Effector CD4-positive, alpha-beta T cell (primary cell): ENCODE results near the gene C2CD3.
A peak's percentile ranks its signal among the peaks of the same experiment; 100 is the strongest.

Source experiments
- DNase-seq: peaks from one replicate; pipeline ENCODE4 v3.0.0-alpha.2; 2020

Gene C2CD3

GRCh38 chr11:74018331-74019005 is 152.3 kb downstream of the C2CD3 start:
- DNase-seq: no peak

GRCh38 chr11:74017631-74018030 is 153.2 kb downstream of the C2CD3 start:
- no peak for DNase-seq

- no peak for DNase-seq
Measured at GRCh38 chr11:74015919-74016684, 154.7 kb downstream of the C2CD3 start.

GRCh38 chr11:74014880-74015279 is 155.9 kb downstream of the C2CD3 start:
- no peak for DNase-seq

- DNase-seq: no peak
Measured at GRCh38 chr11:74013141-74013540, 157.7 kb downstream of the C2CD3 start.

GRCh38 chr11:74012074-74012809 is 158.6 kb downstream of the C2CD3 start:
- DNase-seq: no peak

- peak; percentile 14 for DNase-seq
Measured at GRCh38 chr11:74011360-74012073, 159.3 kb downstream of the C2CD3 start.

GRCh38 chr11:74010306-74011300 is 160.2 kb downstream of the C2CD3 start:
- no peak for DNase-seq

GRCh38 chr11:74009675-74010305 is 161.0 kb downstream of the C2CD3 start:
- DNase-seq: no peak

GRCh38 chr11:74009230-74009547 is 161.6 kb downstream of the C2CD3 start:
- DNase-seq: no peak

GRCh38 chr11:74008373-74009229 is 162.2 kb downstream of the C2CD3 start, which contains the start of gene UCP3:
Gene UCP3 (minus strand): TSS chr11:74009085. CDS start chr11:74007042, 2,043 bp downstream.
- DNase-seq: no peak

GRCh38 chr11:74007691-74008372 is 163.0 kb downstream of the C2CD3 start:
- DNase-seq: no peak

GRCh38 chr11:74006743-74007304 is 164.0 kb downstream of the C2CD3 start:
- DNase-seq: no peak

GRCh38 chr11:74005721-74006517 is 164.9 kb downstream of the C2CD3 start:
- DNase-seq: no peak

GRCh38 chr11:74004759-74005615 is 165.8 kb downstream of the C2CD3 start:
- peak; percentile 83 for DNase-seq

- DNase-seq: no peak
Measured at GRCh38 chr11:74004046-74004695, 166.6 kb downstream of the C2CD3 start.

GRCh38 chr11:74002832-74003231 is 168.0 kb downstream of the C2CD3 start:
- DNase-seq: no peak
